Measurements from ENCODE around the gene ZNF366.

ZNF366 gene

DNA sequence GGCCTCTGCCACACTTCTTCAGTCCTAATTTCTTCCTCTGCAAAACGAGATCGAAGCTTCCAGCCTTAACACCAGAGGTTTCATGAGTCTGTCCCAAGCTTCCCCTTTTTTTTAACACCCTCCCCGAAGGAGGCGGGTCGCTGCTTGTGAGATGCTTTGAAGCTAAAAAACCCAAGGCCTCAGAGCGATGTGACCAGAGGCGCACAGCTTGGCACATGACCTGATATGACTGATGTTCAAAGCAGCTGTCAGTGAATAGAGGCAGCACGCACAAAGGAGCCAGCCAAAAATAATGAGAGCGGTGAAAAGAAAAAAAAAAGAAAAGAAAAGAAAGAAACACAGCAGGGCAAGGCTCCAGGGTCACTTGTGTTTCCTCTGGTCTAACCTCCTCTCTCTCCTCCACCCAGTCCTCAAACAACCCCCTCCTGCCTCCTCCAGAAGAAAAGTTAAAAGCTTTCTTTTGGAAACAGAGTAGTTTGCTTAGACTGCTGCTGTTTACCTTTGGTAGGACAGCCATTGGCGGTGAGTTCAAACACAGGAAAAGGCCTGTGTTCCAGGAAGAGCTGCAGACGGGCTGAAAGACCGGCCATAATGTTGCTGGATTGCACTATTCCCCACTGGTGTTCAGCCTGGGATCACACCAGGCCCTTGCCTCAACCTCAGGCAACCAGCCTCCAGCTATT lies 10.9 kb upstream of the ZNF366 start:
- DNase-seq (ENCODE audit: low spot score) = no peak

DNA sequence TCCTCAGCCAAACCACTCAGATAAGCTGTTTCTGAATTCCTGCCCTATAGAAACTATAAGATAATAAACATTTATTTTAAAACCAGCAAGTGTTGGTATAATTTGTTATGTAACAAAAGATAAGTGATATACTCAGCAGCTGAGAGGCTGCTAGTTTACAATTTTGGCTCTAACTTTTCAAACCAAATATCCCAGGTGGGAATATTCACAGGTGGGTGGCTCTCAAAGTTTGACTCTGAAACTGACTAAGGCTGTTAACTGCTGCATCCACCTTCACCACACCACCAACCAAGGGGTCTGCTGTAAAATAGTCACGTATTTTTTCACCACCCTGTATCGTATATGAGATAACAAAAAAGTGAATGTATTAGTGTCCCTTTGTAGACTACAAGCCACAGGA lies 9.7 kb upstream of the ZNF366 start:
- DNase-seq (ENCODE audit: low spot score) = no peak

DNA sequence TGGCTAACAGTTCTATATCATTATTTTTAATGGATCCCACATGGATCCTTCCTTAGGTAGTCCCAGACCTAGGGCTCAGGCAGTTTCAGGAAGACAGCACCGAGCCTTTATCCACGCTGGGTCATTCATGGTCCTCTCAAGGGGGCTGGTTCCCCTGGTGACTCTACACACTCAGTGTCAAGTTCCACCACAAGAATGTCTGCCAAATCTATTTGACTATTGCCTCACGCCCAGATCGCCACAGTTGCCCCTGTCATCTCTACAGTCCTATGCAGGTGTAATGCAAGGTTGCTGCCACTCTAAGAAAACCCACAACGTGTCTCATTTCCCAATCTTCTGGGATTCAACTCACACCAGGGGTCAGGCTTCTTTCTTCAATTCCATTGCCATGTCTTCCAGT lies 8.0 kb upstream of the ZNF366 start:
- no peak for DNase-seq (ENCODE audit: low spot score)

DNA sequence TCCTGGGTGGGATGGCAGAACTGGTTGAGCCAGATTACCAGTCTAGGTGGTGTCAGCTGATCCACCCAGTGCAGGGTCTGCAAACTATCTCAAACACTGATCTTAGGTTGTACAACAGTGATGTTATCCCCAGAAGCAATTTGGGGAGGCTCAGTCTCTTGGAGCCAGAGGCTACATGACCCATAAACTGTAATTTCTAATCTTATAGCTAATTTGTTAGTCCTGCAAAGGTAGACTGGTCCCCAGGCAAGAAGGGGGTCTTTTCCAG lies 5.3 kb upstream of the ZNF366 start:
- DNase-seq (ENCODE audit: low spot score) = no peak

DNA sequence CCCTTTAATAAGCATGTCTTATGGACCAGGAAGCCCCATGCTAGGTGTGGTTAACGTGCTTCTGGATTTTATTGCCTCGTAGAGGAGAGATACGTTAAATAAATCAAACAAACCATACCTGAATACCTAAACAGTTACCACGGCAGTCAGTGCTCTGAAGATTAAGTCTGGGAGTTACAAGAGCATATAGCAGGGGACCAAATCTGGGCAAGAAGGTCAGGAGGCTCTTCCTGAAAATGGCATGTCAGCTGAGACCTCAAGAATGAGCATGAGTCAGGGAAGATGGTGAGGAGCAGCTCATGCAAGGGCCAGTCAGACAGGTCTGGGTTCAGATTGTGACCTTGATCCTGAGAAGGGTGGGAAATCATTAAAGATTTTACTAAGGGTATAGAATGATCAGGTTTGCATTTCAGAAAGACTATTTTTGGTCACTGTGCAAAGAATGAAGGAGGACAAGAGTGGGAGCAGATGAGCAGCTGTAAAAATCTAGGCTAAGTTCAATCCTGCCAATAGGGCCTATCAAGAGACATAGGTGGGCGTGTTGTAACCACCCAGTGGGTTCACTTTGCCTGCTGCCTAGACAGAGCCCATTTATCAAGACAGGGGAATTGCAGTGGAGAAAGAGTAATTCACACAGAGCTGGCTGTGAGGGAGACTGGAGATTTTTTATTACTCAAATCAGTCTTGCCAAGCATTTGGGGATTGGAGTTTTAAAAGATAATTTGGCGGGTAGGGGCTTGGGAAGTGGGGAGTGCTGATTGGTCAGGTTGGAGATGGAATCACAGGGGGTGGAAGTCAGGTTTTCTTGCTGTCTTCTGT lies 4.8 kb upstream of the ZNF366 start:
- no peak for DNase-seq (ENCODE audit: low spot score)

DNA sequence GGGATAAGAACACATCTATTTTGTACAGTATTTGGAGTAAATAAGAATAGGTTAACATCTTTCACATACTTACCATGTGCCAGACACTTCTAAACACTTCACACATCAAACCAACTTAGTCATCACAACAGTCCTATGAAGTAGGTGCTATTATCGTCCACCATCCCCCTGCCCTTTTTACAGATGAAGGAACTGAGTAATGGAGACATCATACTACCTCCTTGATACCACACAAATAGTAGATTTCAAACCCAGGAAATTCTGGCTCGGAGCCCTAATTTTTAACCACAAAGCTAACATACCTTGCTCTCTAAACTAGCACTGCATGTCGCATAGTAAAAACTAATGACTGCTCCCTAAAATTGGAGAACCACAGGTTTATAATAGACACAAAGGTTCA lies 4.2 kb upstream of the ZNF366 start:
- no peak for DNase-seq (ENCODE audit: low spot score)

DNA sequence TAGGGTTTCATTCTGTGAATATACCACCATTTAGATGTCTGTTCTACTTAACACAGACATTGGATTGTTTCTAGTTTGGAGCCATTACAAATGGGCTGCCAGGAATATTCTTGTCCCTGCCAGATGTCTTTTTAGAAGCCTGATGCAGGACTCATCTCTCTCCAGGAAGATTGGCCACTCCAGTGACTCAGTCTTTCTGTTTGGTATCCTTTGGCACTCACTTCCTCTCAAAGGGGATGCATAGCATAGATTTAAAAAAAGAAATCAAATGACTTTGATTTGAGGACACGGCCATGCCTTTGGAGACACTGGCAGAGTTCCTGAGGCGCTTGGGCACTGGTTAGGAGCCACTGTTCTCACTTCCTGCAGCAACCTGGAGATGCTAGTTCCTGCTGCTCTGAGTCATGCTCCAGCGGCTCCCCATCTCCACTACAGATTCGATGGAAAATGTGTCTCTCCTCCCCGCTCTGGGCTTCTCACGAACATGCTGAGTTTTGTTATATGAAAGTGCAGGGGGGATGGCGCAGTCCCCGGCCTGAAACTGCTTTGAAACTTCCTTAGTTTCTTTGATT lies 3.5 kb upstream of the ZNF366 start:
- no peak for DNase-seq (ENCODE audit: low spot score)

DNA sequence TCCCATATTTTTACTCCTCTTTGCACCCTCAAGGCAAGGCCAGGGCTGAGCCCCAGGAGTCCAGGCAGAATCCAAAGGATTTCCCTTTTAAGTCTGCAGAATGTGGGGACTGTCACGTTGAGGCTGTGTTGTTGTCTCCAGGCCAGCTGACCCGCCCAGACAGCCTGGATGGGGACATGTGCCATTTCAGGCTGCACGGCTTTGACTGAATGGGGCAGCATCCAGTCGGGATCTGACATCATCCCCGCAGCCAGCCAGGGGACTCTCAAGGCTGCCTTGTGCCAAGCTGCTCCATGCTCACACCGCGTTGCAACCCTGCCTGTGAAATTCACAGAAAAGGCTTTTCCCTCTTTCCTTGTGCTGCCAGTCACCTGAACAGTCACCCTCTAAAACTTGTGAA lies 2.2 kb upstream of the ZNF366 start:
- DNase-seq (ENCODE audit: low spot score) = no peak

DNA sequence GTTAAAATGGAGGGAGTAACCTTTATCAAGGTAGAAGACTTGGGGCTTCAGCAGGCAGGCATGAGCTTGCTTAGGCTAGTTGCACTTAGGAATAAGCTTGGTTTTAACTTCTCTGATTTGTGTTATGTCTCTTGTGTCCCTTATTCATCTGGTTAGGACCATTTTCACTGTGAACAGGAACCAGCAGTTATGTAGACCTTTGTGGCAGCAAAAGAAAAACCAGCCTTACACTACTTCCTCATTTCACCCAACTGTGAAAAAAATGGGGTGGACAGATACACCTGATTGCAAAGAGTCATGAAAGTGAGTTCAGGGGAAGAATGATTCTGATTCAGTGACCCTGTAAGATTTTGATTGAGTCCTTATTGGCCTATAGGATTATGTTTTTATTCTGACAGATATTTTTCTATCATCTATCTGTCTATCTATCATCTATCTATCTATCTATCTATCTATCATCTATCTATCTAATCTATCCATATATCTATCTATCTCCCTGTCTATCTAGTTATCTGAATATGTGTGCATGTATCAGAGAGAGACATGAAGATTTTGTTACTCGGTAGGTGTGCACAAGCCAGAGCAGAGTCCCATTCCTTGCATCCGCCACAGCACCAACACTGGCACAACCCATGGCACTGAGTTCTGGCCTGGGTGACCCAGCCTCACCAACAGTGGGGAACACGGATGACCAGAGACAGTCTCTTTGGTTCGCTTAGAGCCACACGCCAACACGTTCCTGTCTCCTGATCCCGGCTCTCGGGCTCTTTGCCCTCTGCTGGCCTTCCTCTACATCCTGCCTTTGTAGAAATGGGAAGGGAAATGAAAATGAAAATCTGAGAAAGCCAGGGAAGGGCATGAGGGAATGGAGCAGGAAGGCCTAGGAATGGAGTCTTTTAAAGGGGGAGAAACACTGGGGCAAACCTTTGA lies 1.3 kb upstream of the ZNF366 start:
- no peak for DNase-seq (ENCODE audit: low spot score)

DNA sequence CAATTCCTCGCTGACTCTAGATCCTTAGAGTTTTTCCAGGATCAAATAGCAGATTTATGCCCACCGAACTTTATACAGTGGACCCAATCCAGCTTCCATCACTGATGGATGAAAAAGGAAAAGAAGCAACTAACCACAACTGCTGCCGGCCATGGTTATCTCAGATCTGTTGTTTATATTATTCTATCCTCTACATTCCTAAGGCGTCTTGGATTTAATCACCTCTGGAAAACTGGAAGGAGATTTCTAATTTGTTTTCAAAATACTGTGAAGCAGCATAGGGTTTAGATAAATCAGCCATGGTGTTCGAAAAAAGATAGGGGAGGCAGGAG lies 663 bp upstream of the ZNF366 start:
- DNase-seq (ENCODE audit: low spot score) = no peak

DNA sequence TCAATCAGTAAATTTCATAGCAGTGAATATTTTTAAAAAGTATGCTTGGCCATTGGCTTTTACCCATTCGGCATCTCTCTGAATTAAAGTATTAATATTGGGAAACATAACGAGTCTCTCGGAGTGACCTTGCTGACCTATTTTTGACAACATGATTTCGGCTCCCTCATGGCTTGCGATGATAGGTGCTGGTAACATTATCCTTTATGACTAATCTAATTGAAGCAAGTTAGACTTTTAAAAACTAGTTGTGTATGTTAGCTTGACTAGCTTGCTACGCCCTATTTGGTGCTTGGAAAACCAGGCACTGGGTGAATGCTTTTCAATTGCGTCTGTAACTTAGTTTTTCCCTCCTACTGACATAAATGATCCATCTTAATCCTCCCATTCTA lies 1.1 kb downstream of the ZNF366 start:
- no peak for DNase-seq (ENCODE audit: low spot score)

DNA sequence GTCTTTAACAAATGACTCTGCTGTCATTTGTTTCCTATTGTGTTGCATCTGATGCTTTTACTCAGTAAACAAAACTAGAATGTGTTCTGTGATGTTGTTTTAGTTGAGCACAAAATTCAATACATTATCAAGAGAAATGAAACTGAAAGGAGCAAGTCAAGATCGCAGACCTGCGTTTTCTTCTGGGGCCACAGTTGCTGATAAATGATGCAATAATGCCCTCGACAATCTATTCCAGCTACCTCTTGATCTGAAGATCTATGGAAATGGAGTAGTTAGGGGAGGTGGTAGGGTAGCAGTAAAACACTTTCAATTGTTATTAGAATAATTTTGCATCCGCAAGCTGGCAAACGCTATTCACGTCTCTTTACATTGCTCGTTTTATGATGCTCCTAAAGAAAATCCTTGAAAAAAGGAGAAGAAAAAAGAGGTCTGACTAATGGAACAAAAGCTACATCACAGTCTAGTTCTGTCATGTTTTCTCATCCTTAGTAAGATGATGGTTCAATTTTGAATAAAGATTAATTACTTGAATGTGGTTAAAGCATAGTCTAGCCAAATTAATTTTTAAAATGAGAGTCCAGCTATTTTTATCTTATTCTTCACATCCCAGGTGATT lies 1.6 kb downstream of the ZNF366 start:
- DNase-seq (ENCODE audit: low spot score) = no peak

DNA sequence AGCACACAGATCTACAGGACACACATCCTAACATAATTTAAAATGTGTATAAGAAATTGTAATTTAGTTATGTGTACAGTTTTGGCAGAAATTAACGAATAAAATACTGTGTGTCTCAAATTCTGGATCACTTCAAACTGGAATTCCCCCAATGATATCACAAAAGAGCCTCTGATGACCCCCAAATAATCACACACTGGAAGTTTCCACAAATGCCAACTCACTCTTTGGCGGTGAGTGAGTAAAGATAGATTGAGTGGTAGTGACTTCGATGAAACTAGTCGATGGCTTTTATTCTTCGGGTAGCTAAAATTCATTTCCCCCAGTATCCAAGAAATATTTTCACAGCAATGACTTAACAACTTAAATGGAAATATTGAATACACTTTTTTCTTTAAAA lies 2.2 kb downstream of the ZNF366 start:
- DNase-seq (ENCODE audit: low spot score) = no peak

DNA sequence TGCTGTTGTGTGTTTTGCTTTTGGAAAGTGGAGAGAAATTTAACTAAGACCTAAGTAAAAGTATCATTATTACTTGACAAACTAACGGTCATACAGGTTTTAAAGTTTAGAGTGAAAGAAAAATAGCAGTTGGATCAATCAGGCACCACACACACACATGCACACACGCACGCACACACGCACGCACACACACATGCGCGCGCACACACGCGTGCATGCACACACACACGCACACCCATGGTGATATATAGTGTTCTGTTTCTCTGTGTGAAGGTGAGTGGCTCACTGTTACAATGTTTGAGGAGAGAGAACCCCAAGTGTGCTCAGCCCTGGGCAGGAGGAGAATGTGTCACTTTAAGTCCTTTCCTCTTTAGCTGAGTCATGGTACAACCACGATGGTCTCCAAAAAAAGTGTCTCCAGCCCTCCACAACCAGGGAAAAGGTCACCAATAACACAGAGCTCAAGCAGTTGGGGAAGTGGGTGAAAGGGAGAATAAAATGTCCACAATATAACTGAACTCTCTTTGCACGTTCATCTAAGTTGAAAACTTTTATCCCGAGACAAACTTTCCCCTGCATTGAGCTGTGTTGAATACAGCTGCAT lies 3.2 kb downstream of the ZNF366 start:
- no peak for DNase-seq (ENCODE audit: low spot score)

DNA sequence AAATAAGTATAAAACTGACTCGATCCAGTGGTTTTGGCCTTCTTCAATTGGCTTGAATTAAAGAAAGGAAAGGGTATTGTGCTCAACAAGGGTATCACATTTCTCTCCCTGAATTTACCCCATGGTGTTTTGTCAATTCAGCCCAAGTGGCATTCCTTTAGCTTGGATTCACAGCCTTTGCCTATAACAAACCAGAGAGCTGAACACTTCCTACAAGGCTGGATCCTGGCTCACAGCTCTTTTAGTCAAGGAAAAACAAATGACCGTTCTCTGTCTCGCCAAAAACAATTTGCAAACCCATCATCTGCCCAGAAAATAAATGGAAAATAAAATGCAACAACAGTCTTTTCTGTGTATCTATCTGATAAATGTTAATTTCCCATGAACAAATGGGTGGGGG lies 5.7 kb downstream of the ZNF366 start:
- no peak for DNase-seq (ENCODE audit: low spot score)

DNA sequence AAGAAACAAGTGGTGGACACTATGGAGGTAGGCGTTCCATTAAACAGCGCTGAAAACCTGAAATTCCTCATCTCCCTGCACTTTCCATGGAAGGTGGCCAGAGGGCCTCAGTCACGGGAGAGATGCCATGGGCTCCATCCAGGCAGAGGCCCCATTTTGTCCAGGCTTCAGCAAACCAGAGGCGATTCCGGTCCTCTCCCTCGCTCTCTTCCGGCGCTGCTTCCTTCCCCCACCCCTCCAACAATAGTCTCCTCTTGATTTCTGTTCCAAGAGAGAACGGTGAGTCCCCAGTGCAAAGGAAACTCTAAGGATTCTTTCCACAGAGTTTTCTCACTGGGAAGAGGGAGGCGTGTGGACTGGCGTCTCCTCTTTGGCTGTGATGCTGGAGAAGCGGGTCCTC lies 7.5 kb downstream of the ZNF366 start:
- no peak for DNase-seq (ENCODE audit: low spot score)

DNA sequence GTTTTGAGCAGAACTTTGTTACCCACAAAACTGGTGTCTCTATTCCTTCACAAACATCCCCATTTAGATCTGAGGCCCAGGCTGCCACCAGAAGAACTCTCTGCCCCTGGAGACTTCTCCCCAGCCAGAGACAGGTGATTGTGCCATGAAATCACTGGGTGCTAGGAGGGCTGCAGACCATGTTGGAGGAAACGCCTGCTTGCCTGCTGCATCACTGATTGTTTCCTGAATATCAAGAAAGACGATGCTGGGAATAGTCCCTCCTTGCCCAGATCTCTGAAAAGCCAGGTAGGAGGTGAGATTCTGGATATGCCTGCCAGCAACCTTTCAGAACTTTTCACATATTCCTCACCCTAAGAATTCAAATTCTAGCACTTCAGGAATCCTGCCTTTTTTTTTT lies 8.1 kb downstream of the ZNF366 start:
- DNase-seq (ENCODE audit: low spot score) = no peak

DNA sequence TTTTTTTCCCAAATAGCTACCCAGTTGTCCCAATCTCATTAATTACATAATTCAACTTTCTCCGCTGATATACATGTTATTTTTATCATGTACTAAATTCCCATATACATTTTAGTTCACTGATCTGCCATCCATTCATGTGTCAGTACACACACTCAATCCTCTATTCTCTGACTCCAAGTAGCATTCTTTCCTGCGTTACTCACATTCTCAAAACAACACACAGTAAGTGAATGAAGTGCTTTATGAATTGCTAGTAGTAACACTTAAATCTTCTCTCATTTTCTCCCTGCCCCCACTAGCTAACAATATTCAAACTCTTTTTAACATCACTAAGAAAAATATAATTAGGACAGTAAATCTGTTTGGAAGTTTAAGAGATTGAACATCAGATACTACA lies 8.9 kb downstream of the ZNF366 start:
- DNase-seq (ENCODE audit: low spot score) = no peak

DNA sequence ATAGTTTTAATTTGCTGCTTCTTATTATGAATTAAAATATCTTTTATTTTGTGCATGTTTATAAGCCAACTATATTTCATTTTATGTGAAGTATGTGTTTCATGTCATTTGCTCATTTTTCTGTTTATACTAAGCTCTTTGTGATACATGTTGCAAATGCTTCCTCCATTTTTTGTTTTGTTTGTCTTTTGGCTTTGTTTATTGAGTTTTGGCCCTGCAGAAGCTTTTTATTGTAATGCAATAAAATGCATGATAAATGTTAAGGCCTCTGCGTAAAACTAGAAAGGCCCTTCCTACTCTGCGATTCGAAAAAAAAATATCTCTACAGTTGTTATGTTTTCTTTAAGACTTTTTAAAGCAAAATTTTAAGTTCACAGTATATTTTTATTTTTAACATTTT lies 9.4 kb downstream of the ZNF366 start:
- no peak for DNase-seq (ENCODE audit: low spot score)

DNA sequence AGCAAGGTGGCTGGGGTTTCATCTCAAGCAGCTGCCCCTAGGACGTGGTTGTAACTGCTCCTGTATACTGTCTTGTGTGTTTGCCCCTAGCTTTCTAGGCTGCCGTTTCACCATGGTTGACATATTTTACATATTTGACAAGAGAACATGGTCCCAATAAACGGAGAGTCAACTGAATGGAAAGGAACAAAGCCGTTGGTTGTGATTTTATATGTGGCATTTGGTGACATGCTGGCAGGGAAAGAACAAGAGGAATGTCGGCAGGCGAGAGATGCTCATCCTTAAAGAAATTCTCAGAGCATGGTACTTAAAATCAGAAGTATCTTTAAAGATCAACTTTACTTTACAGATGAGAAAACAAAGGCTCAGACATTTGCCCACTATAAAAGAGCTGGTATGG lies 11.8 kb downstream of the ZNF366 start:
- no peak for DNase-seq (ENCODE audit: low spot score)

DNA sequence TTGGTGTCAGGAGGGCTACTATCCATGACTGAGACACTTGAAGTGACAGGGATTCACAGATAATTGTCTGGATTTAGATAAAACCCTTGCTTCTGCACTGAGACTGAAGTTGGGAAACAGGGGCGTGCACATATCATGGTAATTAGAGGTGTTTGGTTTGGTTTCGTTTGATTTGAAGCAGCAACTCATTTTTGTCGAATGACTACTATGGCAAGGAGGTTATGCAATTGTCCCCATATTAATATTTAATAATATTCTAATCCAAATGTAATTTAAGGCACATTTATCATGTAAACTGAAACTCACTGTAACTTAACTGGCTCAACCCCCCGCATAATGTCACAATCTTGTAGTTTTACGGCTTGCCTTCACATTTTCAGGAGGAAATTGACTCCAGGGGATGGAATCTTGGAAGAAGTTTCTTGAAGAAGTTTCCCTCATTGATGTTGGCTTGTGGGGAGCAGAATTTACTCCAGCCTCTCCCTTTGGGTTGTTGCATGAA lies 12.5 kb downstream of the ZNF366 start:
- no peak for DNase-seq (ENCODE audit: low spot score)

DNA sequence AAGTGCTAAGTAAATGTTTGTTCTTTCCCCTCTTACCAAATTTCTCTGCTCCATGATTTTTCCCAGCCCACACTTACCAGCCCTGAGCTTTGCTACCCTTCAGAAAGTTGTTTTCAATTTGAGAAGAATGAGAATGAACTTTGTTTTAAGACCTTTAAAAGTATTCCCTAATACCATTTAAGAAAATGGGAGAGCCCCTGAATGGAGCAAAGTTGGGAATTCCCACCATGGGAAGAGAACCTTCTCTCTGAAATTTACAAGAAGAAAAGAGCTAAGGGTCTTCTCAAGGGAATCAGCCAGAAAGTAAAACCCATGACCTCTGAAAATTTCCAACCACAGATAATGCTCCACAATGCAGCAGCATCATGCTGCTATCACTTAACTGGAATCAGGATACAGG lies 17.7 kb downstream of the ZNF366 start:
- DNase-seq (ENCODE audit: low spot score) = no peak
